ENCODE results near the gene GMDS. TPM values are rescaled to one million over a fixed set of nuclear protein-coding genes. Genes with fewer than 3 reads are reported as not detected.

GMDS gene
- polyA plus RNA-seq, 1 donor (not counting 4 experiments of a cell fraction or from before 2014, with no cell fraction given), result 22.1 TPM

GRCh38 chr6:2168480-2168879 is 76.9 kb downstream of the GMDS start:
- dilution Hi-C loops (cut with MboI; ENCODE audit: extremely low pct_ligation_motif_present, low sequenced_read_pairs), result no loop called here
- no peaks in the 10 kb centered on the region for H3K4me1 ChIP-seq (ENCODE audit: control insufficient read depth, extremely low read depth, insufficient read depth, low read length)
- H3K9me1 ChIP-seq (ENCODE audit: control insufficient read depth, extremely low read depth, insufficient read depth, low read length), result no peaks in the 10 kb centered on the region
- H3K27me3 ChIP-seq (ENCODE audit: control insufficient read depth, extremely low read depth, insufficient read depth, low read length), result no peaks in the 10 kb centered on the region
- H3K9ac ChIP-seq (ENCODE audit: control insufficient read depth, extremely low read depth, insufficient read depth, low read length), result no peak overlapping the region
- no peaks in the 10 kb centered on the region for H3K9me3 ChIP-seq (ENCODE audit: control insufficient read depth, low read depth, low read length)
- H3K27ac ChIP-seq (ENCODE audit: control insufficient read depth, insufficient read depth, low read length), result no peak overlapping the region
- H3K4me2 ChIP-seq (ENCODE audit: control insufficient read depth, extremely low read depth, insufficient read depth, low read depth, low read length), result no peak overlapping the region
- H3K36me3 ChIP-seq (ENCODE audit: control insufficient read depth in 2 of 2, extremely low read depth in 1 of 2, insufficient read depth in 2 of 2, low read length in 2 of 2), result no peaks in the 10 kb centered on the region
- no peaks in the 10 kb centered on the region for H4K20me1 ChIP-seq (ENCODE audit: control insufficient read depth, extremely low read depth, insufficient read depth, low read length)
- DNase-seq (ENCODE audit: low read depth, low spot score) (no peak), FAIRE-seq (no peak)
- no peak overlapping the region for H2AFZ ChIP-seq (ENCODE audit: control insufficient read depth, low read length)
- H3K79me2 ChIP-seq (ENCODE audit: control insufficient read depth, insufficient read depth, low read length), result no peaks in the 10 kb centered on the region
- no peak overlapping the region for H3K4me3 ChIP-seq (ENCODE audit: control insufficient read depth in 2 of 3, extremely low read depth in 1 of 3, insufficient read depth in 2 of 3, low read depth in 1 of 3, low read length in 3 of 3)
- TF ChIP-seq EZH2 (IDR thresholded peaks at IDR 0.05; ENCODE audit: low read length), result no peak
- TF ChIP-seq CTCF (optimal IDR thresholded peaks at IDR 0.05 in 1 of 3, IDR thresholded peaks at IDR 0.05 in 1 of 3, conservative IDR thresholded peaks at IDR 0.05 in 1 of 3; ENCODE audit: extremely low read depth in 1 of 3, insufficient read depth in 2 of 3, low read length in 3 of 3), result no peak

DNA sequence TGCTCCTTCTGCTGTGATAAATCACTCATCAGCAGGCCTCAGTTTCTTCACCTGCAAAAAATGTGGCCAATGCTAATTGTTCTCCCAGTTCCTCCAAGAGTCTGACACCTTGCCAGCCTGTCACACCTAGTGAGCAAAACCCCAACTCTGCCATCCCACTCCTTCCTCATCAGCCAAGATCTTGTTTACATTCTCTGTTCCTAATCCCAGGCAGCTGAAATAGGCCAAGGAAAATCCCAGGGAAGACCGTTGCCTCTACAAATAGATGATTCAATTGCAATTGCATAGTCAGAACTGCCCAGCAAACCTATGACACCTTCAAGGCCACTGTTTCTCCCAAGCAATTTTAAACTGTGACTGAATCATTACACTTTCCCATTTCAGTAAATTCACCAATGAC is 78.7 kb downstream of the GMDS start:
- Histone ChIP-seq H3K27me3 (ENCODE audit: control insufficient read depth, extremely low read depth, insufficient read depth, low read length) (no peaks in the 10 kb centered on the region), H3K9me3 (ENCODE audit: control insufficient read depth, low read depth, low read length) (no peaks in the 10 kb centered on the region), H3K9me1 (ENCODE audit: control insufficient read depth, extremely low read depth, insufficient read depth, low read length) (no peaks in the 10 kb centered on the region), H3K79me2 (ENCODE audit: control insufficient read depth, insufficient read depth, low read length) (no peaks in the 10 kb centered on the region), H3K9ac (ENCODE audit: control insufficient read depth, extremely low read depth, insufficient read depth, low read length) (no peak overlapping the region), H3K4me3 (ENCODE audit: control insufficient read depth in 2 of 3, extremely low read depth in 1 of 3, insufficient read depth in 2 of 3, low read depth in 1 of 3, low read length in 3 of 3) (no peak overlapping the region), H3K36me3 (ENCODE audit: control insufficient read depth in 2 of 2, extremely low read depth in 1 of 2, insufficient read depth in 2 of 2, low read length in 2 of 2) (no peaks in the 10 kb centered on the region), H2AFZ (ENCODE audit: control insufficient read depth, low read length) (no peak overlapping the region), H3K4me2 (ENCODE audit: control insufficient read depth, extremely low read depth, insufficient read depth, low read depth, low read length) (no peak overlapping the region), H4K20me1 (ENCODE audit: control insufficient read depth, extremely low read depth, insufficient read depth, low read length) (no peaks in the 10 kb centered on the region), H3K4me1 (ENCODE audit: control insufficient read depth, extremely low read depth, insufficient read depth, low read length) (peaks cover 5% of the 10 kb centered on the region), H3K27ac (ENCODE audit: control insufficient read depth, insufficient read depth, low read length) (no peak overlapping the region)
- FAIRE-seq, result peak; percentile 23
- dilution Hi-C loops (cut with MboI; ENCODE audit: extremely low pct_ligation_motif_present, low sequenced_read_pairs), result no loop called here
- TF ChIP-seq CTCF (optimal IDR thresholded peaks at IDR 0.05 in 1 of 3, IDR thresholded peaks at IDR 0.05 in 1 of 3, conservative IDR thresholded peaks at IDR 0.05 in 1 of 3; ENCODE audit: extremely low read depth in 1 of 3, insufficient read depth in 2 of 3, low read length in 3 of 3) (no peak), EZH2 (IDR thresholded peaks at IDR 0.05; ENCODE audit: low read length) (no peak)
- DNase-seq (ENCODE audit: low read depth, low spot score), result no peak

Data from keratinocyte (primary cell).